ENCODE results near the gene COX19.
"Not testable (repeated sequence)": the region's sequence is repeated elsewhere in the genome, so short reads cannot be mapped to it uniquely, and the experiment has no call there.

The COX19 gene

DNA sequence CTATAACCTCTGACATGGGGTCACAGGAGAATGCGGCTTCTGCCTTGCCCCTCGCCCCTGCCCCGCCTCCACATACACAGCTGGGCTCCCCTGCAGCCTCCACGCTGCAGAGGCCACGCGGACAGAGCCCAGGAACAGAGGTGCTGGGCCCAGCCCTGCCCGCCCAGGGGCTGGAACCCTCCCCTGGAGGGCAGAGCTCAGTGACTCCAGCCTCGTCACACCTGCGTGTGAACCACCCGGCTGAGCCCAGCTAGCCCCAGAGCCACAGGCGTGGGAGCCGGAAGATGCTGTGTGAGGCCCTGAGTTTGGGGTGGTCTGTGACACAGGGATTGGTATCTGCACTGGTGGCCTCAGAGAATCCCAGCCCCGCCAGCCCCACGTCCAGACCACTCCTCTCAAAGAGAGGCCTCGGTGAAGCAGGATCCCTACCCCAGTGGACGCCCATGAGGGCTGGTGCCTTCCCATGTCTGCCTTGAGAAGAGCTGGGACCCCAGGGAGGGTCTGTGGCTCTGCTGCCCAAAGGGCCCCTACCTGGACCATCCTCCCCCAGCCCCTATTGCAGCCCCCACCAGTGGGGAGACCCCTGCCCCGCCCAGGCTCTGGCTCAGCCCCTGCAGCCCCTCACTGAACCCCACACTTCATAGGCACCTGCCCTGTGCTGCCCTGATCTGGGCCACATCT, 12.8 kb downstream of the COX19 start:
- no peak overlapping the region for H3K4me3 ChIP-seq (ENCODE audit: low read depth, low read length)

- no peak overlapping the region for H3K4me3 ChIP-seq (ENCODE audit: low read depth, low read length)
Measured at GRCh38 chr7:961546-962400, 13.6 kb downstream of the COX19 start.

- H3K4me3 ChIP-seq (ENCODE audit: low read depth, low read length) = not testable (repeated sequence)
Measured at GRCh38 chr7:960972-961371, 14.4 kb downstream of the COX19 start.

DNA sequence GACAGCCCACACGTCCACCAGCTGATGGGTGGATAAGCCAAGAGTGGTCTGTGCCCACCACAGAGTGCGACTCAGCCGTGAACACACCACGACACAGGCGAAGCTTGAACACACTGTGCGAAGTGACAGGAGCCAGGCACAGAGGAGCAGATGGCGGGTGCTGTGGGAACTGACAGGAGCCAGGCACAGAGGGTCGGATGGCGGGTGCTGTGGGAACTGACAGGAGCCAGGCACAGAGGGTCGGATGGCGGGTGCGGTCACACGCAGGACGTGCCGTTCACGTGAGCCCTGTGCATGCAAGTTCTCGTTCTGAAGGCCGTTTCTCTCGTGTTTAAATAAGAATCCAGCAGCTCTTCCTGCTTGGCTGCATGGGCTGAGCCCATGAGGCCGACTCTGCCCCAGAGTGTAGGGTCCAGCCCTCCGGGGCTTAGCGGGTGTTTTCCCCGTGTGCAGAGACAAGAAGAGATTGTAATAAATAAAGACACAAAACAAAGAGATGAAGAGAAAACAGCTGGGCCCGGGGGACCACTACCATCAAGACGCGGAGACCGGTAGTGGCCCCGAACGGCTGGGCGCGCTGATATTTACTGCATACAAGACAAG, 15.0 kb downstream of the COX19 start:
- no peak overlapping the region for H3K4me3 ChIP-seq (ENCODE audit: low read depth, low read length)

DNA sequence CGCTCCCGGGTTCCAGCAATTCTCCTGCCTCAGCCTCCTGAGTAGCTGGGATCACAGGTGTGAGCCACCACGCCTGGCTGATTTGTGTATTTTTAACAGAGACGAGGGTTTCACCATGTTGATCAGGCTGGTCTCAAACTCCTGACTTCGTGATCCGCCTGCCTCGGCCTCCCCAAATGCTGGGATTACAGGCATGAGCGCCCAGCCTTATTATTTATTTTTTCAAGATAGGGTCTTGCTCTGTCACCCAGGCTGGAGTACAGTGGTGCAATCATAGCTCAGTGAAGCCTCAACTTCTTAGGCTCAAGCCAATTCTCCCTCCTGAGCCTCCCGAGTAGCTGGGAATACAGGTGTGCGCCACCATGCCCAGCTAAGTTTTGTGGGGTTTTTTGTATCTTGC, 15.6 kb downstream of the COX19 start:
- not testable (repeated sequence) for H3K4me3 ChIP-seq (ENCODE audit: low read depth, low read length)

DNA sequence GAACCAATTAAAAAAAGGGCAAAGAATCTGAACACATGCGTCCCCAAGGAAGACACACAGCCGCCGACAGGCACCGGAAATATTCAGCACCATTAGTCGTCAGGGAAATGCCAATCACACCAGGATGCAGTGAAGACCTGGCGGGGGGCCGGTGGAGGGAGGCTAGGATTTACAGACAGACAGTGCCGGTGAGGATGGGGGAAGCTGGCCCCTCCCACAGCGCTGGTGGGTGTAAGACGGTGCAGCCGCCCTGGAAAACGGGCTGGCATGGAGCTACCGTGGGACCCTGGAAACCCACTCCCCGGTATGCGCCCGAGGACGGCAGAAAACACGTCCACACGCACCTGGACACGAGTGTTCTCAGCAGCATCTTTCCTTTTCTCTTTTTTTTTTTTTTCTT, 16.1 kb downstream of the COX19 start:
- H3K4me3 ChIP-seq (ENCODE audit: low read depth, low read length) = no peak overlapping the region

GRCh38 chr7:958221-959200, 16.8 kb downstream of the COX19 start:
- no peak overlapping the region for H3K4me3 ChIP-seq (ENCODE audit: low read depth, low read length)

DNA sequence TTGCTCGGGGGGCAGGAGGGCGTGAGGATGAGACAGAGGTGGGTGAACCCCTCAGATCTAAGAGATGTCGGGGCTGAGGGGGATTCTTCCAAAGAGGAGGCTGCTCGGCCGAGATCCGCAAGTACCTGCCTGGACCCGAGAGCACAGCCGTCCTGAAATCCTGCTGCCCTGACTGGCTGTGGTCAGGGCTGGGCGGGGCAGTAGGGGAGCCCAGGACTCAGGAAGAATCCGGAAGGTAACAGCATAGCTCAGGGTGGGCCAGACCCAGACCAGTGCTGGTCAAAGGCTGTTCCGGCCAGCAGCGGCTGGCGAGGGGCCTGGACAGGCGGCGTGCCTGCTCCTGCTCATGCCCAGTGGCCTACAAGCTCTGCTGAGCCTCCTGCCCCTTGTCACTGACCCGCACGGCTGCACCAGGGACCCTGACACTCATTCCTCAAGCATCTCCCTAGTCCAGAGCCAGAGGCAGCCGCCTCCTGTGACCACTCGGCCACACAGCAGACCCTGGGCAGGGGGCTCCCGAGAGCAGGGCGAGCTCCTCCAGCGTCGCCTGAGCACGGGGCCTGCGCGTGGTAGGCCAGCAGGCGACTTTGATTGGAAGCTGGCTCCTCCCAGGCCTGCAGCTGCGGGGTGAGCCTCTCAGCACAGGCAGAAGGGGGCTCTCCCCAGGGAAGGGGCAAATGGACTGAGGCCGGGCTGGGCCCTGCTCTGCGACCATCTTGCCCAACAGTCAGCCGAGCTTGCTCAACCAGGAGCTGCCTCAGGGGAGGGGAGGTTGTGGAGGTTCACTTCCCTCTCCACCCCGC, 17.7 kb downstream of the COX19 start:
- H3K4me3 ChIP-seq (ENCODE audit: low read depth, low read length) = no peak overlapping the region

- H3K4me3 ChIP-seq (ENCODE audit: low read depth, low read length) = no peak overlapping the region
Measured at GRCh38 chr7:956031-956430, 19.3 kb downstream of the COX19 start.

DNA sequence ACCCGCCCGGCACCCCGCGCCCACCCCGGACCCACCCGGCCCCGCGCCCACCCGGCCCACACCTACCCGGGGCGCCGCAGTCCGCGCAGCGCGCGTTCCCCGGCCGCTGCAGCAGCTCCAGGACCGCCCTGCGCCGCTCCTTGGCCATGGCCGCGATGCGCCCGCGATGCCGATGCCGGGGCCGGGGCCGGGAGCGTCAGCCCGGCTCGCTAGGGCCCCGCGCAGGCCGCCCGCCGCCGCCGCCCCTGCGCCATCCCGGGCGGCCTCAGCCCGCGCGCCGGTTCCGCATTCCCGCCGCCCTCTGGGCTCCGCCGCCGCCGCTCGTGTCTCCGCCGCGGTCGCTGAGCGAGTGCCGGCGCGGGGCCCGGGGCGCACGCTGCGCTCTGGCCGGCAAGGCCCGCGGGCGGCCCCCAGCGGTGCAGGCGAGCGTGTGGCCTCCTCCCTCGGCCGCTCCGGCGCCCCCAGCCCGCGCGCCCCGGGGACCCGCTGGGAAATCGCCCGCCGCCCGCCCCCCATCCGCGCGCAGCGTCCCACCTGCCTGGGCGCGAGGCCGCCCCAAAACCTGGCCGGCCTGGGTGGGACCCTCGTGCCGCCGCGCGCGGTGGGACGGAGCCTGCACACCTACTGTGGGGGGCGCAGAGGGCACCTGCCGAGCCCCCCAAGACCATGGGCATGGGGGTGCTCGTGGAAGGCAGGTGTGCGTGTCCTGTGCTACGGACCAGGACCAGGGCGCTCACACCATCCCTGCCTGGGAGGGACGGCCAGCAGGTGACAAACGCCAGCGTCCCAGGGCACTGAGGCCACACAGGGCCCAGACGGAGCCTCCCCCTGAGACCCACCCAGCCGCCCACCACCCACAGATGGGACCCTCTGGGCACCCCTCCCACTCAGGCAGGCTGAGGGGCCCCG, 20.8 kb downstream of the COX19 start, which contains the start of gene ADAP1:
TSS of gene ADAP1 (minus strand) at position 351 of the 909 bp plus-strand sequence. CDS start at position 148, 203 bp downstream.
- peak within 1 kb of the TSS; percentile 33 for H3K4me3 ChIP-seq (ENCODE audit: low read depth, low read length)

DNA sequence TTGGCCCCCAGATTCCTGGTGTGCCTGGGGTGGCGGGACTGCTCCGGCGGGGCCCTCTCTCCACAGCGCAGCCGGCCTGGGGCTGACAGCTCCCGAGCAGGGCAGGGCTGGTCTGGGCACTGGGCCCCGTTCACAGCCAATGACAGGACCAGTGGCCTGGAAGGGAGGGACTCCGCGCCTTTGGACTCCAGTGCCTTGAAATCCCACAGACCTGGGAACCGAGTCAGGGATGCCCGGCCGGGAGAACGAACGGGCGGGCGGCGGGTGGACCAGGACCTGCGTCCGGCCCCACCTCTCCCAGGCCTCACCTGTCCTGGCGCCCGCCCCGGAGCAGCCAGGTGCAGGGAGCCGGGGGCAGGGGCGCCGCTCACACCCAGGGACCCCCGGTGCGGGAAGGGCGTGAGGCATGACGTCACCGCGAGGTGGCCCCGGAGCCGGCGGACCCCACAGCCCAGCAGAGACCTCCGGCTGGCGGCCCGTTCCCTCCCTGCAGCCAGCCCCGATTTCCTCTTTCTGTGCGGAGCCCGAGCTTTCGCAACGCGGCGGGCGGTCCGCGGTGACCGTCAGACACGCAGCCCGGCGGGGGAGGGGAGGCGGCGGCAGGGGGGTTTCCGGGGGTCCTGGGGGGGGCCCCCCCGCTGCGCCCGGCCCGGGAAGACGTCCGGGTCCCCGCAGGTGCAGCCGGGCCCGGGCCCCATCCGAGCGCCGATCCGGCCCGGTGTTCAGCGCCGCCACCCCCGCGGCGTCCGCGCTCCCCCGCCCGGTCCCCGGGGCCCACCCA, 21.6 kb downstream of the COX19 start:
- H3K4me3 ChIP-seq (ENCODE audit: low read depth, low read length) = peak overlapping the region; percentile 33

DNA sequence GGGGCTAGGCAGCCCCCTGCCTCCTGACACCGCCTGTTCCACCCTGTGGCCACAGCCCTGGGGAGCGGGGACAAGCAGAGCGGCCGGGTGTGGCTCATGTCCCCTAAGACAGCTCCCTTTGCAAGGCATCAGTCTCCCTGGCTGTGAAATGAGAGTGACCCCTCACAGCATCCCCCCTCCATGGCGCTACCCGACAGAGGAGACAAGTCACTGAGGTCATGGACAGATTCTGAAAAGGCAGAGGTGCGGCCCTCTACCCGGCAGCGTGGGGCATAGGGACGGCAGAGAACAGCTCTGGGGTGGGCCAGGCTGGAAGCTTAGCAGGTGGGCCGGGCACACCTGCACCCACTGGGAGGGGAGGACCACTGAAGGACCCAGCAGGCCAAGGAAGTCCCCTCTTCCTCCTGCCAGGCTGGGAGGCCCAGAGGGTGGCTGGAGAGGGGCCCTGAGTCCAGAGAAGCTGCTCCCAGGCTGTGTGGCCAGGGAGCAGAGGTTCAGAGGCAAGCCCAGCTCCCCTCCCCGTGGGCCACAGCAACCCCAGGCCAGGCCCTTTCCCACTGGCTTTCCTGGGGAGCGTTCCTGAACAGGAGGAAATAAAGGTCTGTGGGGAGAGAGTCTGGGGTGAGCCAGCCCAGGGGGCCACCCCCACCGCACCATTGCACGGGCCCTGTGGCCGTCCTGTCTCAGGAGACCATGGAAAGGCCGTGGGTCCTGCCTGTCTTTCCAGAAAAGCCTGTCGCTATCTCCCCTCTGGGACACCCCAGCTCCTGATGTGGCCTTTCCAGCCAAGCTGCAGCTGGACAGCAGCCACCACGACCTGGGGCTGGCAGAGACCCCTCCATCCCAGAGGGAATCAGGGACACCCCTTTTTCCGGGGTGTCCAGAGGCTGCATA, 22.6 kb downstream of the COX19 start:
- no peak overlapping the region for H3K4me3 ChIP-seq (ENCODE audit: low read depth, low read length)

DNA sequence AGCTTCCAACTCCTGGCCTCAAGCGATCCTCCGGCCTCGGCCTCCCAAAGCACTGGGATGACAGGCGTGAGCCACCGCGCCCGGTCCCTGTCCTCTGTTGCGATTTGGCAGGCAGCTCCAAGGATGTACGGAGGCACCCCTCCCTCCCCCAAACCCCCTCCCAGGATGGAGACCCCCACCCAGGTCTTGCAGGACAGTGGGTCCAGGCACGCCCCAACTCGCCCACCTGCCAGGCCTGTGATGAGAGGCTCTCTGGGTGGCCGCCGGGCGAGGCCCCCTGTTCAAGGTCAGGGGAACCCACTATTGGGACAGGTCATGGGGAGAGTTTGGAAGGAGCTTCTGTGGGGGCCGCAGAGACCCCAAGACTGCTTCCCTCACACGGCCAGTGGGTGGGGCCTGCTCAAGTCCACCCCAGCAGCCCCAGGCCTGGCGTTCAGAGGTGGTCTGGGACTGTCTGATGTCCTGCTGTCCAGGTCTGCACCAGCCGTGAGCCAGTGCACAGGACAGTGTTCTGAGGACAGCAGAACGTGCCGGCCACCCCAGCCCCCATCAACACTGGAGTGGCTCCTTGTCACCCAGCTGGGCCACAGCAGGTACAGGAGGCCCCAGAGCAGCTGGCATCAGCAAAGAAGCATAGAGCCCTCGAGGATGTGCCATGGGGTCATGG, 23.3 kb downstream of the COX19 start:
- H3K4me3 ChIP-seq (ENCODE audit: low read depth, low read length) = no peak overlapping the region

- H3K4me3 ChIP-seq (ENCODE audit: low read depth, low read length) = no peak overlapping the region
Measured at GRCh38 chr7:949021-949934, 26.1 kb downstream of the COX19 start.

GRCh38 chr7:947391-948210, 27.7 kb downstream of the COX19 start:
- H3K4me3 ChIP-seq (ENCODE audit: low read depth, low read length) = no peak overlapping the region
